Neuron (in vitro differentiated cells): ENCODE results near the gene CBFA2T3.

Experiments used
- H2AFZ ChIP-seq: one replicate; pipeline ENCODE4 v1.6.1; 2013; ENCODE audit warnings: low read depth, mild to moderate bottlenecking, inconsistent platforms, low read length, moderate library complexity
- H3K27me3 ChIP-seq: one replicate; pipeline ENCODE4 v1.6.1; 2013; ENCODE audit warnings: low read length; ENCODE audit not compliant: insufficient read depth
- H3K36me3 ChIP-seq: one replicate; pipeline ENCODE4 v1.6.1; 2013; ENCODE audit warnings: low read length; ENCODE audit not compliant: insufficient read depth
- H3K4me1 ChIP-seq: one replicate; pipeline ENCODE4 v1.6.1; 2013; ENCODE audit warnings: low read length; ENCODE audit not compliant: insufficient read depth
- H3K4me3 ChIP-seq: 2 replicates; pipeline ENCODE4 v1.5.1; 2013; ENCODE audit warnings: mild to moderate bottlenecking, low read length, moderate library complexity
- H3K9me3 ChIP-seq: one replicate; pipeline ENCODE4 v1.6.1; 2013; ENCODE audit warnings: low read length

Gene CBFA2T3

GRCh38 chr16:88826070-88826840 lies 150.8 kb downstream of the CBFA2T3 start:
- no peaks in the 10 kb centered on the region for H3K36me3 ChIP-seq
- no peak overlapping the region for H3K4me3 ChIP-seq
- H3K27me3 ChIP-seq: no peaks in the 10 kb centered on the region
- no peak overlapping the region for H2AFZ ChIP-seq
- H3K4me1 ChIP-seq: no peaks in the 10 kb centered on the region
- no peaks in the 10 kb centered on the region for H3K9me3 ChIP-seq

GRCh38 chr16:88825146-88825545 lies 151.9 kb downstream of the CBFA2T3 start:
- H3K9me3 ChIP-seq: no peaks in the 10 kb centered on the region
- no peak overlapping the region for H3K4me3 ChIP-seq
- H3K27me3 ChIP-seq: no peaks in the 10 kb centered on the region
- no peaks in the 10 kb centered on the region for H3K4me1 ChIP-seq
- no peak overlapping the region for H2AFZ ChIP-seq
- H3K36me3 ChIP-seq: no peaks in the 10 kb centered on the region
